GM21381 (cell line): ENCODE results near the gene CDC7.
"Not testable (repeated sequence)": the region's sequence is repeated elsewhere in the genome, so short reads cannot be mapped to it uniquely, and the experiment has no call there.

Experiments used
- ATAC-seq: cut with Tn5 transposase; IDR thresholded peaks from one replicate; pipeline ENCODE4 v1.9.1; 2021; ENCODE audit warnings: mild to moderate bottlenecking, moderate library complexity; ENCODE audit not compliant: unreplicated experiment

The CDC7 gene

GRCh38 chr1:91500756-91501522 lies at the start of gene CDC7:
Gene CDC7 (plus strand): TSS chr1:91500851. CDS start chr1:91501717, 866 bp downstream.
- peak; percentile 80 for ATAC-seq

- no peak for ATAC-seq
These were observed 46.5 kb upstream of the CDC7 start for GRCh38 chr1:91454136-91454535.

GRCh38 chr1:91455334-91455733 lies 45.3 kb upstream of the CDC7 start:
- no peak for ATAC-seq

DNA sequence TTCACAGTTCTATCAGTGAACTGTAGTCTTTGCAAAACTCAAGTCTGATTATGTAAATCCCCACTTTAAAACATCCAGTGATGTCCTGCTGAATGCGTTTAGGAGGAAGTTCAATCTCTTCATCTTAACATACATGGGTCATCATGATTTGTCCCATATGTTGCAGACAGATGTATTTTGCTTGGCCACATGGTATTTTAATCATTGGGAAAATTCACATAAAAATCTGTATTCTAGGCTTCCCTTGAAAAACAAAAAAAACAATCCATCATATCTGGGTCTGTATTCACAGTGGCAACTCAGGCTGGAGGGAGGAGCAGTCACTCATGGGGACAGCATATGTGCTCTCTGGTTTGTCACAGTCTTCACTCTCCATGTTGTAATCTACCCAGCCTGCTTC lies 44.8 kb upstream of the CDC7 start:
- ATAC-seq: no peak

- ATAC-seq: not testable (repeated sequence)
These were observed 35.3 kb upstream of the CDC7 start for GRCh38 chr1:91465350-91465749.

DNA sequence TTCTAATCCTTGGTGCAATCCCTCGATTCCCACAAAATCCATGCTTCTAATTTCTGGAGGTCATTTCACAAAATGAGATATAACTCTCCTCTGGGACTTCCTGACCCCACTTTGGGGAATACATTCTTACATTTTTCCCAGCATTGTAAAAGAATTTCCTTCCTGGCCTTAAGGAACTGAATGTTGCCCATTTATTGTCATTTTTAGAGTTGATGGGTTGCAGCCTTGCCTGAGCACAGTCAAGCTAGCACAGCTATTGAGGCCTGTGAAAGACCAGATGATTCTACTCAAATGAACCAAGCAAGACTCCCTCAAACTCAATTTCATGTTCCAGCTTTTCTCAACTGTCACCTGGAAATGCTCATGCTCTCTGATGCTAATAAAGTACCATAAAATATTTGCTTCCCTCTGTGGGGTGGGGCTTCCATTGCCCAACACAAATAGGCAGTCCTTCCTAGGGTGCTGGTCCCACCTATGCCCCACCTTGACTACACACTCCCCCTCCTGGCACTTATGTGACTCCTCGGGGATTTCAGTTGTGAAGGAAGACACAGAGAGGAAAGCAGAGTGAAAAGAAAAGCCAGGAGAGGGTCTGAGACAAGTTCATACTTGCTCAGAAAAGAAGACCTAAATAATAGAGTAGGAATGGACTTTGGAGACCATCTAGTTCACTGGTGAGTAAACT lies 24.0 kb upstream of the CDC7 start:
- ATAC-seq: no peak

DNA sequence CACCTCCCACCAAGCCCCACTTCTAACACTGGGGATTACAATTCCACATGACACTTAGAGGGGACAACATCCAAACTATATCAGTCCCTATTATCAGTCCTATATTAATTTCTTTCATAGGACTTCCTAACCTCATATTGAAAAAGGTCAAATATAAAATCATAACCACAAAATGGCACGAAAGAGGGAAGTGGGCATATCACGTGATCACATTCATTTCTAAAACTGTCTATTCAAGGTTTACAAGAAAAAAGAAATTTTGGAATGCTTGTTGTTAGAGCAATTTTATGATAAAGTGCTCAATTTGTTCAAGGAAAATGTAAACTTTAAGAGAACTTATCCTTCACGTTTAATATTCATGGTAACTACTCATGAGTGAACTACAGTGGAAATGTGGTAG lies 13.2 kb upstream of the CDC7 start:
- ATAC-seq: no peak

DNA sequence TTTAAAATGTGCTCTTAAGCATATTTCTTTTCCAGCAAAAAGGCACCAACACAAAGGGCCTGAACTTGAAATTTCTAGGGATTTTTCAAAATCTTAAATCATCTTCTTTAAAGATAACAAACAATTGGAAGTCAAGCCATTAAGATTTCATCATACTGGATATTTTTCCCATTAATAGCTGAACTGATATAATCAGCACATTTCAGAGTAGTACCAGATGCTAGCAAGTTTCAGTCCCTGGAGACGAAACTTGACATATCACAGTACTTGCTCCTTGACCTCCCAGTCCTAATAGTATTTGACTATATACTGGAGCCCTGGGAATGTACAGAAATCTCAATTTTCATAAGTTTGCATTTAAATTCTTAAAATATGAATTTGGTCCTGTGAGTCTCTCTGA lies 10.2 kb upstream of the CDC7 start:
- no peak for ATAC-seq

GRCh38 chr1:91498035-91498434 lies 2.6 kb upstream of the CDC7 start:
- ATAC-seq: no peak

- ATAC-seq: no peak
These were observed 2.0 kb upstream of the CDC7 start for GRCh38 chr1:91498498-91499245.

GRCh38 chr1:91499346-91499745 lies 1.3 kb upstream of the CDC7 start:
- no peak for ATAC-seq

DNA sequence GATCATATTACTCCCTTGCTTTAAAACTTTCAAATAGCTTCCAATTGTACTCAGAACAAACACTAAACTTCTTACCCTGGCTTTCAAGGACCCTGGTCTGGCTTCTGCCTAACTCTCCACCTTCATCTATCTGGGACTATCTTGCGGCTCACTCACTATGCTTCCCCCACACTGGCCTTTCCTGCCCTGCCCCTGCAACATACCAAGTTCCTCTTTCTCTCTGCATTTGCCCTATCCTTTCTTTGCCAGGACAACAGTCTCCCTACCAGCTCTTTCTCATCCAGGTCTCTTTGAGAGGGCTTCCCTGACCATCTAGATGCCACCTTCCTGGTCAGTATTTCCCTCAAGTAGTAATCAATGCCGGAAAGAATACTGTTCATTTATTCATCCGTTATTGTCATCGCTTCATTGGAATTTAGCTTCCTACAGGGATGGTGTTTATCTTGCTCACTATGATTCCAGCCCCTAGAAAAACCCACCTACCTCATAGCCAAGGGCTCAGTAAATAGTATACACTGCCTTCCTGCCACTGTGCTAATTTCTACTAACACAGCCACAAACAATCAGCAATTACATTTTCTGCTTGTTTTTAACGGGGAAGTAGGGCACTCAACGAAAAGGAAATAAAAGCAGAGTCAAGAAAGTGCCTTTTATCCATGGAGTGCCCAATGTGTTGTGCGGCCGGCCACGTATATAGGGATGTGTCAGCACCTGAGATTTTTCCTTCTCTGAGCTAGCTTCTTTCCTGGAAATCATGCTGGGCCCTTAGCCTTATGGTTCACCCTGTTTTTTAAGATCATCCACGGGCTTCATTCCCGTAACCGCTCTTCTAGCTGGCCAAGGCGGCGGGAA lies 521 bp upstream of the CDC7 start:
- peak; percentile 3 for ATAC-seq

GRCh38 chr1:91501523-91501851 lies 836 bp downstream of the CDC7 start:
- ATAC-seq: peak; percentile 9

- ATAC-seq: no peak
These were observed 1.5 kb downstream of the CDC7 start for GRCh38 chr1:91501971-91502671.

DNA sequence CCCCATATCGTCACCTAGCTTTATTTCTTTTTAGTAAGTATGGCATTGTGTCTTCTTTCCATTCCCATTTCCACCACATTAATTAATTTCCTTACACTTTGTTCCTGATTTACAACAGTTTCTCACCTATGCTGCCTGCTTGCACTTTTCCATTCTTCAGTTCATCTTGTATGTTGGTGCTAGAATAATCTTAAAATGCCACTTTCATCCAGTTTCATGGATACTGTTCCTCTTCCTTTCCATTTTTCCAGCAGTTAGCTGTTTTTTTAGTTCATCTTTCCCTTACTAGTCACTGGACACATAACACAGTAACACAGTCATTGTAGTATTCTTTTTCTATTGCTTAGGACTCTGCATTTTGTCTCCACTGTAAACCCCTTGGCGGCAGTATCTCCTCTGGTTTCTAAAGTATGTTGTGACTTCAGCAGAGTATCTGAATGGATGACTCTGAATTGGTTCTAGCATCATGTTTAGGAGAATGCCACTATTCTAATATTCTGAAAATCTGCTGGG lies 2.1 kb downstream of the CDC7 start:
- ATAC-seq: no peak

DNA sequence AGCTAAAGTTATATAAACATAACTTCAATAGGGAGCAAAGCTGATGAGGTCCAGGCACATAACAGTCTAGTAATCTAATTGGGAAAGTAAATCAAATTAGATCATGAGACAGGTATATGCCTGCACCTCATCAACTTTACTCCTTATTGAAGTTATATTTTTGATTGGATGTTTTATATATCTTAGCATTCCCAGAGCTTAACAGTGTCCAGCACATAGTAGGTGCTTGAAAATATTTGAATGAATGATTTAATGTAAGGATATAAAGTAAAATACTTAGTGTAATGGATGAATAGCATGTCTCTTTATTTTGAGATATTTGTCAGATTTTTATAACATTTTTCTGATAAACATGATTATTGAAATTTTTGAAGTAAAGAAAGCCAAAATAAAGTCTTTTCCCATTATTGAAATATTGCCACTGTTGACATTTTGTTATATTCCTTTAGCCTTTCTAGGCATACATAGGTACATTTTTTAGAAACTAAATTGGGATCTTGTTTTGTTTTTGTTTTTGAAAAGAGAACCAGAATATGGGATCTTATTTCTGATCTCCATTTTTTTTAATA lies 2.8 kb downstream of the CDC7 start:
- ATAC-seq: no peak

DNA sequence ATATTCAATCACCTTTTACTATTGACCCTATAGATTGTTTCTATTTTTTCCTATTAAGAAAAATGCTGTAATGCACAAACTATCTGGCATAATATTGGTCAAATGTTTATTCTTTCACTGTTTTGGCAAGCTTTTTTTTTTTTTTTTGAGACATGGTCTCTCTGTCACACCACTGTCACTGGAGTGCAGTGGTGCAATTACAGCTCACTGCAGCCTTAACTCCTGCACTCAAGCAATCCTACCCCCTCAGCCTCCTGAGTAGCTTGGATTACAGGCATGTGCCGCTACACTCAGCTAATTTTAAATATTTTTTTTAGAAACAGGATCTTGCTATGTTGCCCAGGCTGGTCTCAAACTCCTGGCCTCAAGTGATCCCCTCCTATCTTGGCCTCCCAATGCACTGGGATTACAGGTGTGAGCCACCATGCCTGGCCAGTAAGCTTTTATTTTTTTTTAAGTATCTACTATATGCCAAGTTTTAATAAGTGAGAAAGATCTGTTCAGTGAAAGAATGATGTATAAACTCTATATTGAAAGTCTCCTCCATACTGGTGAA lies 3.4 kb downstream of the CDC7 start:
- ATAC-seq: no peak

GRCh38 chr1:91505086-91505485 lies 4.4 kb downstream of the CDC7 start:
- ATAC-seq: no peak

DNA sequence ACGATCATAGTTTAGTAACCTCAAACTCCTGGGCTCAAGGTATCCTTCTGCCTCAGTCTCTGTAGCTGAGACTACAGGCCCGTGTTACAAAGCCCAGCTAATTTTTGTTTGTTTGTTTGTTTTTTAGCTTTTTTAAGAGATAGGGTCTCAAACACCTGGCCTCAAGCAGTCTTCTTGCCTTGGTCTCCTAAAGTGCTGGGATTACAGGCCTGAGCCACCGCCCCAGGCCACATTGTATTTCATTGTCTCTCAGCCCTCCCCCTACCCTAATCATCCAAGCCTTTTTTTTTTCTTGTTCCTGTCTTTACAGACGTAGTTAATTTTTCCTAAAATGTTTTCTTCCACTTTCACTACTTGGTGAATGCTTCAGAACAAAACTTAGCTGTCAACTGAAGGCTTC lies 5.4 kb downstream of the CDC7 start:
- ATAC-seq: no peak

- ATAC-seq: no peak
These were observed 6.7 kb downstream of the CDC7 start for GRCh38 chr1:91507328-91507727.
